Posterior vena cava (tissue), 2 donors: ENCODE results near the gene RSPO3. TPM values are rescaled to one million over a fixed set of nuclear protein-coding genes. Genes with fewer than 3 reads are reported as not detected.

Source experiments
- DNase-seq: peaks from one replicate; pipeline ENCODE4 v3.0.0-alpha.2; 2020; ENCODE audit warnings: low spot score
- intact Hi-C, 2 donors: fragments of 100-400 bp; cut with DNase I; formaldehyde crosslinking; loops; one replicate each; pipeline versions ENCODE4 v1.14.1 to v1.14.2; 2022 to 2023
- total RNA-seq, 2 donors: library from RNA; stranded (reverse); fragmentation: NEBNext Ultra II Directional; extraction: Animal tissue kit (Norgen Biotek cat#: 25700); gene quantifications; one replicate each; pipeline ENCODE4 v1.2.1, GENCODE V29; 2021
- donor health status: DM: yes; HTN: yes; CAD: no.
- donor health status: DM: yes; HTN: yes; CAD: no.

The RSPO3 gene
- total RNA-seq, 2 donors from 2014 or later, result 77.1 to 101 TPM

DNA sequence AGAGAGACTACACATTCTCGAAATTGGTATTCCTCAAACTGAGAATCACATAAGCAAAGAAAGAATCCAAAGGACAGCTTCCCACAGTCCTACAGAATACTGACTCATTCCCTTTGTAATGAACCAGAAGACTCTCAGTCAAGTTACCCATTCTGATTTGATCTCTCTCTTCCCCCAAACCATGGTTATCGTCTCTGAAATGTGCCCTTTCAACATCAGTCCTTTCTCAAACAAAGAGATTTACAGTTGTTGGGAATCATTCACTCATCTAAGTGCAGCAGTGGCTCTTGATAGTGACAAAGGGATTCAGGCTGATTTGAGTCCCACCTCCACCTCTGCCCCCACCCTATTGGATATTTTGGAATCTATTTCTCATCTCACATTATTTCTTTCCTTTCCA is 15.0 kb upstream of the RSPO3 start:
- no peak for DNase-seq
- intact Hi-C loops, result no loop called here

DNA sequence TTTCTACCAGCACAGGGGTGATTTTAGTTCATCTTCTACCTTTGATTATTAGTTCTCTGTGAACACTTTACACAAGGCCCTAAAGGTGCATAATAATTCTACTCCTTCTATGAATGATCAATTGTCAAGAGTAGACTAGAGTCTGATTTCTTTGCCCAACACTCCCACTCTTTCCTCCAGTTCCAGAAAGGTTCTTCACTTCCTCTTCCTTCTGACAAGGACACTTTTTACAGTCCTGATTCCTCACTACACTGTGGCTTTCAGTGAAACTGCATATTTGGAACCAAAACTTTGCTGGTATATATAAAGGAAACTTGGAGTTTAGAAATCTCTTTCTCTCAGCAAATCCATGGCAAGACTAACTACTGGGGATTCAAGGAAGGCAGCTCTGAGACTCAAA is 10.6 kb upstream of the RSPO3 start:
- no peak for DNase-seq
- intact Hi-C loops, result no loop called here

DNA sequence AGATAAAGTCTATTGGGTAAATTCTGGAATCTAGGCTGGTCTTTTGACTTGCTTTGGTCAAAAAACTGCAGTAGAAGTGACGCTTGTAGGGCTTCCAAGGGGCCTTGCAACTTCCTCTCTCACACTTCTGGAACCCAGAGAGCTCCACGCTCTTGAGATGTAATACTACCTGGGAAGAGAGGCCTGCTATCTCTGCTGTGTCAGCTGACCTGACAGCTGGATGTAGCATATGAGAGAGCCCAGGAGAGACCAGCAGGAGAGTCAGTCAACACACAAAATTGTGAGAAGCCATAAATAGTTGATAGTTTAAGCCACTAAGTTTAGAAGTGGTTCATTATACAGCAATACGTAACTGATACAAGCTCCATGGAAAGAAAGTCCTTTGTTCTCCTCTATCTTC is 7.8 kb upstream of the RSPO3 start:
- intact Hi-C loops, result loop anchor here (10.0 kb wide), 3 partner anchors 296 to 1636 kb away; no protein-coding TSS in a partner anchor
- no peak for DNase-seq

DNA sequence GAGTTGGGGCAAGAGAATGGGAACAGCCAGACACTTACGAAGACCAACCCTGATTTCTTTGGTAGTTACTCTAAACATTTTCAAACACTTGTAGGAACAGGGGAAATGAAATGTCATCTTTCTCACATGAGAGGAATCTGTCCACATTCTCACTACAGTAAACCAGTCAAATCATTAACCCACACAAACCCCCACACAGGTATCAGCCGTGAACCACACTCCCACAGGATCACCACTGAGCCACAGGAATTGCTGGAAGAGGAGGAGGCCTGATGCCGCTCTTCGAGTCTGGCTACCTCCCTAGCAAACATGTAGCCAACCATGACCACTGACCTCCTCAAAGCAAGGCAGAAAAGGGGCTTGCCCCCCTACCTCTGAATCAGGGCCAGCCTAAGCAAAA is 6.9 kb upstream of the RSPO3 start:
- intact Hi-C loops, result loop anchor here (10.0 kb wide), 3 partner anchors 297 to 1637 kb away; no protein-coding TSS in a partner anchor
- no peak for DNase-seq

DNA sequence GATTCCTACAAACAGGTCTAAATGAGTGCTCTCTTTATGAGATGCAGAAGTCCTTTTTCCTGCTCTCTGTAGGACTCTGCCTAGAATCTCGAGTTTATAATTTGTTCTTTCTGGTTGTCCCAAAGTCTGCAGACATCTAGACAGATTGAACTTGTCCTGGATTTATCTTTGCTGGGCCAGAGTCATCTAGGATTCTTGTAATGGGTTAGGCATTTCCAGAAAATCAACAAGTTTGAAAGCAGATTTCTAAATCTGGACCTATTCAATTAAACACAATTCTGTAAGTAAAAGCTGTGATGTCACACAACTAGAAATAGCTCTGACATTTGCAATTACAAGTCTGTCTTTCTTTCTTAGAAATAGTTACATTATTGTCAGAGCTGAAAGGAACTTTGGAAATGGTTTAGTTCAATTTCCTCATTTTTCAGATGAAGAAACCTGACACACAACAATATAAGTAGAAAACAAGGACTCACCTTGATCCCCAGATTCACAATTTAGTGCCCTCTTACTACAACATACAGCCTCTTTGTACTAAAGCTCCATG is 4.2 kb upstream of the RSPO3 start:
- intact Hi-C loops, result loop anchor here (10.0 kb wide), 3 partner anchors 299 to 1639 kb away; no protein-coding TSS in a partner anchor
- no peak for DNase-seq

DNA sequence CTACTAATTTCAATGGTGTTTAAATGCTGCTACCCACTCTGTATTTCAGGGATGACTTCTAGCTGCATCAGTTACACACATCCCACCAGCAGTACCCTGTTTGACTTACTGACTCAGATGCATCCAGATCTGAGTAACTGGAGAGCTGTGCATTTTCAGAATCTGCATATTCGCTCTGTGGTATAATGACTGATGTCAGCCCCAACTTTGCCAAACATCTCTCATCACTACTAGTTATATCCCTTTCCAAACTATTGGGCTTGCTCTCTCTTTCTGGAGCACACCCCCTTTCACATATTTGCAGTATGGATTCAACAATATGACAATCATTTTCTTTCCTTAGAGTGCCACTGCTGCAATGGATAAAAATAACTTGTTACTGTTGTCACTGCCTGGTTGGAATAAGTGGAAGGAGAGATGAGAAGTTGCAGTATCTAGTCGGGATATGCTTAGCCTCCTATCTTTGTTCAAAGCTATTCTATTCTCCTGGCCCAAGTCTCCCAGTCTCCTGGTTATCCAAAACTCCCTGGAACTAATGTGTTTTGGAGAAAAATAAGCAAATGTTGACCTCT is 3.3 kb upstream of the RSPO3 start:
- intact Hi-C loops, result loop anchor here (10.0 kb wide), 3 partner anchors 300 to 1640 kb away; no protein-coding TSS in a partner anchor
- no peak for DNase-seq

DNA sequence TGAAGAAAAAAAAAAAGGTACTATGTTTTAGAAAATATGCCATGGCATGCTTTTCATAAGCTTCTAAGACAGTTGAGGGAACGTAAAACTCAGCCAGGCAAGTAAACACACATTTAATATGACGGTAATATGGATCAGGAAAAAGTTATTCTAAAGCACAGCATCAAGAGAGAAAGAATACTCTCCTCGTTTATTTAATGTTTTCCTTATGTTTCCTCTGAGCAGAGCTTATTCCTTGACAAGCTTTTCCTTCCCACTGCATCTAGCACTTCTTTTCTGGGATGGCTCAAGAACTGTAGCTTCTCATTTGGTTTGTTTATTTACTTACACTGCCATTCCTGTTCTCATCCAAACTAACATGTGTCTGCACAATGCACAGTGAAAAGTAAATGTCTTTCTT is 2.7 kb upstream of the RSPO3 start:
- DNase-seq, result no peak
- intact Hi-C loops, result loop anchor here (10.0 kb wide), 3 partner anchors 301 to 1641 kb away; no protein-coding TSS in a partner anchor

DNA sequence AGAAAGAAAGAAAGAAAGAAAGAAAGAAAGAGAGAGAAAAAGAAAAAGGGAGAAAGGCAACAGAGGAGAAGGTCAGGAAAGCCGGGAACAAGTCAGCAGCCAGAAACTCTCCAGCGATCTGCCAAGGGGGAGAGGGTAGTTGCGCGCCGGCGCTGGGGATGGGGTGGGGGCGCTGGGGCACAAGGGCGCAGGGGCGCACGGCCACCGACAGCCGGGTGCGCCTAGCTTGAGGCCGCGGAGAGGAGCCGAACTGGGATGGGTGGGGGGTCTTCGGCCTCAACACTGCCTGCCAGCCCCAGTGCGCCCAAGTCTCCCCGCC is 533 bp upstream of the RSPO3 start:
- intact Hi-C loops, result loop anchor here (10.0 kb wide), 3 partner anchors 303 to 1643 kb away; no protein-coding TSS in a partner anchor
- peak; percentile 70 for DNase-seq

DNA sequence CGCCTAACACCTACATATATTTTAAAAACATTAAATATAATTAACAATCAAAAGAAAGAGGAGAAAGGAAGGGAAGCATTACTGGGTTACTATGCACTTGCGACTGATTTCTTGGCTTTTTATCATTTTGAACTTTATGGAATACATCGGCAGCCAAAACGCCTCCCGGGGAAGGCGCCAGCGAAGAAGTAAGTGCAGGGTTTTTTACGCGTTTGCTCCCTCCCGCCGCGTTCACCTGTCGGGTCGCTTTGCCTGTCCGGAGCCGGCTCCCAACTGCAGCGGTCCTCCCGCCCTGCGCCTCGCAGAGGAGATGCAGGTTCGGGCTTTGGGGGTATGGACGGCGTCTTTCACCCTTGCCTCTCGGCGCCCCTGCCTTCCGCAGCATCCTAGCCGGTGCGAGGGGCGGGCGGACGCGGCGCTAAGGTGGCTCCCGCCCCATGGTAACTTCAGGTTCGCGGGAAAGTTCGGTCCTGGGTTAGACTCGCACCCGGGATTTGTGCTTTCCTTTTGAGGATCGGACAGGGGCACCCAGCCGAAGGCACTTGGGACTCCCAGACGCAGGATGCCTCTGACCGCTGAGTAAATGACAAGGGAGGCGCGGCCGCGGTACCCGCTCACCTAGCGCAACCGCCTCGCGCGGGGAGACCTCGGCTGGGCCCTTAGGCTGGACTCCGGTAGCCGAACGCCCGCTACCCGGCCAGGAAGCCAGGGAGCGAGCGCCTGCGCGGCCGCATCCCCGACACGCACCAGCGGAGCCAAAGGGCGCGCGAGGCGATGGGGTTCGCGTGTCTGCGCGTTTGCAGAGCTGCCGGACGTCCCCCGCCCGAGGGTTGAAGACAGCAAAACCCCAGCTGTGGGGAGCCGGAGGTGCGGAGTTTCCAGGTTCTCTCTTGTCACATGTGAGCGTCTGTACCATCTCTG is 891 bp downstream of the RSPO3 start:
- peak; percentile 82 for DNase-seq

DNA sequence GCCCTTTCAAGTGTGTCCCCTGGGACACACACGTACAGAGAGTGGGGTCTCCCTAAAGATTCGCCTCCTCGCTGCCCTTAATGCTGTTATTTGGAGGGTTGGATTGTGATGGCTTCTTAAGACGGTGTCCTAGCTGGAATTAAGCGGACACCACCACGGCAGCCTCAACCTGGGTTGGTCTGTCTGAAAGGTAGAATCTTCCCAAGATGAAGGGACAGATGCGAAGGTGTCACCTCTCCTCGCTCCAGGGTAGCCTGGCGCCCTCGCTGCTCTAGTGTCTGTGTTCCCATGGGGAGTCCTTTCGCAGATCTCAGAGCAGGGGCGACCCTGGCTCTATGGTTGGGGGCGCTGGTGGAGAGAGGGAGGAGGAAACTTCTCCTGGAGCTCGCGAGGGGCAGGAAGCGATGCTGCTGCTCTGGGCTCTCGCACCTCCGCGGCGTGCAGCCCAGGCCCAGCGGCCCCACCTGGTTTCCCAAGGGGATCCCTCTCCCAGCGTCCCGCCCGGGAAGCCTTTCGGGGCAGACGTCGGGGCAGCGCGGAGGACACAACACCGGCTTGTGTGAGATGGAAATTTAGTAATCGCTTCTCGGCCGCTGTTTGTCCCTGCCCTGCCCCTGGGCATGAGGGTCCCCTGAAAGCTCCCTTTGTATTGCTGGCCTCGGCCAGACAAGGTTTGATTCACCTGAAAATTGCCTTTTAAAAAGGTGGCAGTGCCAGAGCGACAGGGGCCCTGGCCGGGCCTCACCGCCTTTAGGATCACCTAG is 1.7 kb downstream of the RSPO3 start:
- intact Hi-C loops, result loop anchor here in 1 of 2 donors (10.0 kb wide), 1 partner anchor 1115 kb away; no protein-coding TSS in a partner anchor
- peak; percentile 79 for DNase-seq

More for the DNA sequence above, 891 bp downstream of the RSPO3 start:
- intact Hi-C loops, result loop anchor here (10.0 kb wide), 4 partner anchors 305 to 1645 kb away; no protein-coding TSS in a partner anchor

DNA sequence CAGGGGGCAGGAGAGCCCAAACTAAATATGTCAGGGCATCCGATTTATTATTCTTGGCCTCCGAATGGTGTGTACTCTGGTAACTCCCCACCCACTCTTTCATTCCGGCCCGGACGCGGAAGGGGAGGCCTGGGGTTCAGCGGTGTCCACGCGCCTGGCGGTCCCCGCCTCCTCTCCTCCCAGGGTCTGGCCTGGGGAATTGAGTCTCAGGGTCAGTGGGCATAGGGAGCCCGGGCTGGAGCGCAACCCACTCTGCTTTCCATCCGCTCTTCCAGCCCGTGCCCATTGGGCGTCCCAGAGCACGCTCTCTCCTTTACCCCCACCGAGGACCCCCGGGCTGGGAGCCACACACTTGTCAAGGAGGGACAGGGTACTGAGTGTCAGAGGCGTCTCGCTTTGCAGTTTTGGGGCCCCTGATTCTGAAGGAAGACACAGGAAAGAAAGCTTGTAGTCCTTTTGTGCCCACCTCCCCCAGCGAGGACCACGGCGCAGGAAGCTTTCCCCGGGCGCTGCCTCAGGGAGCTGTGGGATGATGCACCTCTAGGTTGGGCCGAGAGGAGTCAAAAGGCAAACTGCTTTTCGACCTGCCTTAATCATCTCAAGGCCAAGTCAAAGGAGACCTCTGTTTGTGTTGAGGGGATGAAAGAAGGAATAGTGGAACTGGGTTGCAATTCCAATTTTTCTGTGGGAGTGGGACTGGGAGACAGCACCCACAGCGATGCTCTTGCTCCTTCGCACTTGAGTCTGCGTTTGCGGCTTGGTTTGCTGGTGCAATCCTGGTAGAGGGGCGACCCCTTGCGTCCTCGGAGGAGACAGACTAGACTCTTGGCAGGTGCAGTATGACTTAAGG is 2.5 kb downstream of the RSPO3 start:
- intact Hi-C loops, result loop anchor here in 1 of 2 donors (10.0 kb wide), 1 partner anchor 1116 kb away; no protein-coding TSS in a partner anchor
- peak; percentile 95 for DNase-seq

DNA sequence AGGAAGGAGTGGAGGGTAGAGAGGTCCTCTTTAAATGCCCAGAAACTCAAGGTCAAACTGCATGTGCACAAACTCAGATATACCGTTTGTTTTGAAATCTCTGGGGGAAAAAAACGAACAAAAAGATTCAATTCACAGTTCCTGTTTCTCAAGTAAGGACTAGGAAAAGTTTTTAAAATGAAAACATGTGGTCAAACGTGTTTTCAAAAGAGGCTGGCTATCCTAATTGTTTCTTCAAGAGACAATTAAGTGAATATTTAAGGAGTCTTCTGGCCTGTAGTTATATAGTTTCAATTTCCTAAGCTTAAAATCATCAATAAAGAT is 3.1 kb downstream of the RSPO3 start:
- intact Hi-C loops, result loop anchor here in 1 of 2 donors (10.0 kb wide), 1 partner anchor 1117 kb away; no protein-coding TSS in a partner anchor
- no peak for DNase-seq

DNA sequence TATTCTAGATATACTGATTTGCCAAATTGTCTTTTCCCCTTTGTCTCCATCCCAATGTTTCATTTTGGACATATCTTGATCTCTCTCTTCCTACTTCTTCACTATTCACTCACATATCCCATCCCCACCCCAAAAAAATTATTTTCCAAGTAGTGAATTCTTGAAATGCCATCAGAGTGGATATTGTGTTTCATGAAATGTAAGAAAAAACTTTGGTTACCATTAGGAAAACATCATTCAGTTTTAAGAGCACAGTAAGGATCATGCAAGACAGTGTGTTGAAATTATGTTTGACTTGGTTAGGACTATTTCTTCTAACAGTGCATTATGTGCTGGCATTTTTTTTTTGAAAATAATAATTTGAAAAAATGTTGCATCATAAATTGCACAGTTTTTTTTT is 5.7 kb downstream of the RSPO3 start:
- DNase-seq, result no peak
- intact Hi-C loops, result loop anchor here in 1 of 2 donors (10.0 kb wide), 1 partner anchor 1119 kb away; no protein-coding TSS in a partner anchor

DNA sequence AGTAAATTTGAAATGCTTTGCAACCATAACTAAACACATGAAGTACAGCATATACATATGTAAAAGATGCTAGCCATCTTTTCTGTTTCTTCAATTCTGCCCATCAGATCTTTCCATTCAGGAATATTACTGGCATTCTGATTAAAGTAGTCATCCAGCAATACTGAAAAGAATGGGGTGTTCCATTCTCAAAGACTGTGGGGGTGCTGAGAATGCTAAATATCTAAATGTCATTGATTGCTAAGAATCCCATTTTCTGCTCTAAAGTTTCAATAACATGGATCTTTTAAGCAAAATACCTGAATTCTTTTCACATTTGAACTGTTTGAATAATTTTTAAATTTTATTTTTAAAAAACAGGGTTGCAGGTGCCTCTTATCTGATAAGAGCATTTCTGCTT is 6.2 kb downstream of the RSPO3 start:
- intact Hi-C loops, result loop anchor here in 1 of 2 donors (10.0 kb wide), 1 partner anchor 1120 kb away; no protein-coding TSS in a partner anchor
- DNase-seq, result no peak

DNA sequence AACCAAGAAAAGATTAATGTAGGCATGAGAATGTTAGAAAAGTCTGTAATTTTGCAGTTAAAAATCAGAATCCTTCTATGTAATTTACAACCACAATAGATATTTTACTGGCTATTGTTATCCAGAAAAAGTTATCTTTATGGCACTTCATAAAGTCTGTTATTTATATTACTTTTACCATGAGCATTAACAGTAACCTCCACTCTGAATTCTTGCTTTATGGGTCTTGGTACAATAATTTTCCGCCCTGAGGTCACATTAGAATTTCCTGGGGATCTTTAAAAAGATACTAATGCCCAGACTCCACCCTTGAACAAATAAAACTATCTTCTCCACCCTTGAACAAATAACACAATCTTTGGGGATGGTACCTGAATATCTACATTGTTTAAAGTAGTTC is 9.6 kb downstream of the RSPO3 start:
- DNase-seq, result no peak
- intact Hi-C loops, result loop anchor here in 1 of 2 donors (10.0 kb wide), 1 partner anchor 1123 kb away; no protein-coding TSS in a partner anchor

DNA sequence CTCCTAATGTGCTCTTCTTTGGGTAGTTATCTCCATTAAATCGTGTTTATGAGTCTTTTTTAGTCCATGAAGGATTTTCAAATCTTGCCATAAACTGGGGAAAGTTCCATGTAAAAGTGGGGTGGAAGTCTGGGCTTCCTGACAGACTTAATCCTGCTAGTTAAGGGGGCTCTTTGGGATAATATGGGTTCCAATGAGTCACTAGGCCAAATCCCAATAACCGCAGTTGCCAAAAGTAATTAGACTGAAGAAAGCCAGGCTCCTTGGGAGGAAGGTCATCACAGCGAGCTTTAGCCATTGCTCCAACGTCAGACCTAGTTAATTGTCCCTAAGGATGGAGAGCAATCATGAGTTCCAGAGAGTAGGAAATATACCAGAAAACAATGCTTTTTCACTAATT is 10.8 kb downstream of the RSPO3 start:
- no peak for DNase-seq
- intact Hi-C loops, result loop anchor here in 1 of 2 donors (10.0 kb wide), 1 partner anchor 1124 kb away; no protein-coding TSS in a partner anchor

DNA sequence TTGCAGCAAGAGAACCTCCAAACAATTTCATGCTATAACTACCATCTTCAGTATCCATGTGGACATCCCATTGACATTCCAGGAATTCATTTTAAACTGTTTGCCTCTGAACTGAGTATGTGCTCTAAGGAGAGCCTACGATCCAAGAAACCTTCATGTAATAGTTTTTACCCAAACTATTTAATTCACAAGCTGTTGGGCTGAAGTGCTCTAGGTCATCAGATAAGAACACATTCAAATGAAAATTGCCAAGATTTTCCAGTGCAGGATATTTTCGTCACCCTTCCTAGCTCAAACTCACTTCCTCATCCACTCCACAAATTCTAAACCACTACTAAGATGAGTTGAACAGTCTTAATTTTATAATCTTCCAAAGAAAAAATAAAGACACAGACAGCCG is 12.8 kb downstream of the RSPO3 start:
- intact Hi-C loops, result no loop called here
- no peak for DNase-seq

DNA sequence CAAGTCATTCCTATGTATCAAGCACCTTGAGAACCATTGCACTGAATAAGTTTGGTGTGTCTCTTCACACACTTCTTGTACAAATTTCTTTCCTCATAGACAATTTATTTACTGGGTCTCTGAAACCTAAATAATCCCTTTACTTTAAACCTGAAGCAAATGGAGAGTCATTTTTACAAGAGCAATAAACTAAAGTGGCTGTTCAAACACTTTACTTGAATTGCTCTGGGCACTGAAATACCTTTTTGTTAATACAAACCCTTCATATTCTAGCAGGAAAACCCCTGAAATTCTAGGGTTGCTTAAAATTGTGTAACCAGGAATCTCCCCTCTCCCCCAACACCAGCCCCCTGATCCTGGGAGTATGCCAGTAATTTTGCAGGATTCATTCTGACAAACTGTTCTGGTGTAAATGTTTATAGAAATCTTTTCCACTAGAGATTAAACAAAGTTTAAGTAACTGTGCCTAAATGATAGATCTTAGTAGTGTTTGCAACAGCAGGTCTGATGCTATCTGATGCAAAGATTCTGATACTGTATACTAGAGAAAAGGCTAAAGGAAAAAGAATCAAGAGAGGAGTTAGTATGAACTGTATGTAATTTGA is 13.4 kb downstream of the RSPO3 start:
- intact Hi-C loops, result no loop called here
- DNase-seq, result no peak
